Keratinocyte (primary cell): Measurements from ENCODE around the gene SOCS1. TPM values are rescaled to one million over a fixed set of nuclear protein-coding genes. Genes with fewer than 3 reads are reported as not detected.

Experiments used
- DNase-seq: peaks from one replicate; pipeline ENCODE4 v3.0.0-alpha.2; 2011; ENCODE audit warnings: low read depth, missing footprints, low spot score
- FAIRE-seq: peaks from 2 replicates; lab custom pipeline; 2011; peaks lifted over from hg19 to GRCh38; lab: Jason Lieb, UNC
- H2AFZ ChIP-seq: 2 replicates; pipeline ENCODE4 v1.6.0; 2012; ENCODE audit warnings: low read length, control low read depth, inconsistent platforms; ENCODE audit not compliant: control insufficient read depth
- H3K27ac ChIP-seq: 2 replicates; pipeline ENCODE4 v1.5.1; 2011; ENCODE audit warnings: low read length; ENCODE audit not compliant: control insufficient read depth, insufficient read depth
- H3K27me3 ChIP-seq: 3 replicates; pipeline ENCODE4 v1.6.0; 2011; ENCODE audit warnings: low read length; ENCODE audit not compliant: control insufficient read depth, insufficient read depth; ENCODE audit errors: extremely low read depth
- H3K36me3 ChIP-seq, 2 experiments: 2 replicates in 1 of 2; 3 replicates in 1 of 2; pipeline ENCODE4 v1.5.1; 2011; ENCODE audit warnings: low read length in 2 of 2, mild to moderate bottlenecking in 1 of 2; ENCODE audit not compliant: control insufficient read depth in 2 of 2, insufficient read depth in 2 of 2; ENCODE audit errors: extremely low read depth in 1 of 2
- H3K4me1 ChIP-seq: 3 replicates; pipeline ENCODE4 v1.5.1; 2011; ENCODE audit warnings: low read length; ENCODE audit not compliant: control insufficient read depth, insufficient read depth; ENCODE audit errors: extremely low read depth
- H3K4me2 ChIP-seq: 3 replicates; pipeline ENCODE4 v1.6.0; 2011; ENCODE audit warnings: low read depth, low read length; ENCODE audit not compliant: control insufficient read depth, insufficient read depth; ENCODE audit errors: extremely low read depth
- H3K4me3 ChIP-seq, 3 experiments: fragments of 200-600 bp in 1 of 3; sonication (generic) in 1 of 3; 2 replicates in 2 of 3; 3 replicates in 1 of 3; pipeline ENCODE4 v1.5.1; 2011 to 2016; ENCODE audit warnings: low read length in 3 of 3, mild to moderate bottlenecking in 3 of 3, control low read depth in 2 of 3, inconsistent platforms in 1 of 3, low read depth in 1 of 3, mixed read lengths in 1 of 3, mixed run types in 1 of 3, moderate library complexity in 1 of 3; ENCODE audit not compliant: control insufficient read depth in 2 of 3, insufficient read depth in 2 of 3; ENCODE audit errors: extremely low read depth in 1 of 3
- H3K79me2 ChIP-seq: 2 replicates; pipeline ENCODE4 v1.6.0; 2012; ENCODE audit warnings: low read length; ENCODE audit not compliant: control insufficient read depth, insufficient read depth
- H3K9ac ChIP-seq: 3 replicates; pipeline ENCODE4 v1.6.0; 2011; ENCODE audit warnings: low read length; ENCODE audit not compliant: control insufficient read depth, insufficient read depth; ENCODE audit errors: extremely low read depth
- H3K9me1 ChIP-seq: 3 replicates; pipeline ENCODE4 v1.6.0; 2011; ENCODE audit warnings: low read length; ENCODE audit not compliant: control insufficient read depth, insufficient read depth; ENCODE audit errors: extremely low read depth
- H3K9me3 ChIP-seq: 2 replicates; pipeline ENCODE4 v1.5.1; 2012; ENCODE audit warnings: low read depth, low read length; ENCODE audit not compliant: control insufficient read depth
- H4K20me1 ChIP-seq: 3 replicates; pipeline ENCODE4 v1.6.0; 2011; ENCODE audit warnings: low read length; ENCODE audit not compliant: control insufficient read depth, insufficient read depth; ENCODE audit errors: extremely low read depth
- EZH2 ChIP-seq: IDR thresholded peaks from one replicate; pipeline ENCODE4 v1.6.1; 2012; ENCODE audit warnings: inconsistent platforms, mild to moderate bottlenecking, low read length, moderate library complexity
- dilution Hi-C: fragments of 300-500 bp; cut with MboI; formaldehyde crosslinking; loops from one replicate; pipeline ENCODE4 v1.7.0; 2020; ENCODE audit warnings: low sequenced_read_pairs; ENCODE audit not compliant: extremely low pct_ligation_motif_present
- polyA plus RNA-seq, 5 experiments: library from polyadenylated mRNA; depleted of rRNA in 3 of 5; stranded (reverse) in 3 of 5; stranded (forward) in 1 of 5; unstranded in 1 of 5; fragments of >200 nt; gene quantifications; 1 replicate in 1 of 5; 2 replicates in 3 of 5; 3 replicates in 1 of 5; pipeline versions ENCODE4 v1.2.1 to v1.2.3, GENCODE V29; 2011 to 2012; ENCODE audit warnings: missing spikeins in 2 of 5, low read depth in 1 of 5, low replicate concordance in 1 of 5
- TF ChIP-seq, protein P1 (sequence below), 3 experiments: IDR thresholded peaks in 1 of 3; conservative IDR thresholded peaks in 1 of 3; optimal IDR thresholded peaks in 1 of 3; 2 replicates in 2 of 3; 3 replicates in 1 of 3; pipeline versions ENCODE3 to v1.5.1; 2011; ENCODE audit warnings: low read length in 3 of 3, mild to moderate bottlenecking in 3 of 3, moderate library complexity in 2 of 3, control low read depth in 1 of 3, inconsistent platforms in 1 of 3; ENCODE audit not compliant: insufficient read depth in 2 of 3; ENCODE audit errors: extremely low read depth in 1 of 3

SOCS1 gene
- polyA plus RNA-seq, 1 donor (not counting 4 experiments of a cell fraction or from before 2014, with no cell fraction given), result 0.98 TPM

DNA sequence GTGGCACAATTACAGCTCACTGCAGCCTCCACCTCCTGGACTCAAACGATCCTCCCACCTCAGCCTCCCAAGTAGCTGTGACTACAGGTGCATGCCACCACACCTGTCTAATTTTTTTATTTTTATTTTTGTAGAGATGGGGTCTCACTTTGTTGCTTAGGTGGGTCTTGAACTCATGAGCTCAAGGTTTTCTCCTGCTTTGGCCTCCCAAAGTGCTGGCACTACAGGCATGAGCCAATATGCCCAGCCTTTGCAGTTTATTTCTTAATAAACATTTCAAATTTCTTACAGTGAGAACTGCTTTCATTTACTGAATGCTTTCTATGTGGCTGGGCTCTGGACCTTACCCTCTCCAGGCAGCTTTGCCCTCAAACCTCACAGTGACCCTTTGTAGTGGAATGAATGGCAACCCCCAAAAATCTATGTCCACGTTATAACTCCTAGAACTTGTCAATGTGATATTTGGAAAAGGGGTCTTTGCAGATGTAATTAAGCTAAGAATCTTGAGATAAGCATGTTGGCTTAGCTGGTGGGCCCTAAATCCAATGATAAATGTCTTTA, 14.7 kb upstream of the SOCS1 start:
- dilution Hi-C loops, result no loop called here
- FAIRE-seq (no peak), DNase-seq (no peak)
- H3K79me2 ChIP-seq, result no peaks in the 10 kb centered on the region
- H3K9ac ChIP-seq, result no peak overlapping the region
- no peak overlapping the region for H3K27ac ChIP-seq
- no peaks in the 10 kb centered on the region for H3K27me3 ChIP-seq
- no peak for TF ChIP-seq EZH2
- TF ChIP-seq, protein P1, sequence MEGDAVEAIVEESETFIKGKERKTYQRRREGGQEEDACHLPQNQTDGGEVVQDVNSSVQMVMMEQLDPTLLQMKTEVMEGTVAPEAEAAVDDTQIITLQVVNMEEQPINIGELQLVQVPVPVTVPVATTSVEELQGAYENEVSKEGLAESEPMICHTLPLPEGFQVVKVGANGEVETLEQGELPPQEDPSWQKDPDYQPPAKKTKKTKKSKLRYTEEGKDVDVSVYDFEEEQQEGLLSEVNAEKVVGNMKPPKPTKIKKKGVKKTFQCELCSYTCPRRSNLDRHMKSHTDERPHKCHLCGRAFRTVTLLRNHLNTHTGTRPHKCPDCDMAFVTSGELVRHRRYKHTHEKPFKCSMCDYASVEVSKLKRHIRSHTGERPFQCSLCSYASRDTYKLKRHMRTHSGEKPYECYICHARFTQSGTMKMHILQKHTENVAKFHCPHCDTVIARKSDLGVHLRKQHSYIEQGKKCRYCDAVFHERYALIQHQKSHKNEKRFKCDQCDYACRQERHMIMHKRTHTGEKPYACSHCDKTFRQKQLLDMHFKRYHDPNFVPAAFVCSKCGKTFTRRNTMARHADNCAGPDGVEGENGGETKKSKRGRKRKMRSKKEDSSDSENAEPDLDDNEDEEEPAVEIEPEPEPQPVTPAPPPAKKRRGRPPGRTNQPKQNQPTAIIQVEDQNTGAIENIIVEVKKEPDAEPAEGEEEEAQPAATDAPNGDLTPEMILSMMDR (optimal IDR thresholded peaks at IDR 0.05 in 1 of 3, IDR thresholded peaks at IDR 0.05 in 1 of 3, conservative IDR thresholded peaks at IDR 0.05 in 1 of 3; ENCODE audit: extremely low read depth in 1 of 3, insufficient read depth in 2 of 3, low read length in 3 of 3), result no peak
- H3K4me2 ChIP-seq, result no peak overlapping the region
- H3K9me3 ChIP-seq, result no peaks in the 10 kb centered on the region
- no peaks in the 10 kb centered on the region for H4K20me1 ChIP-seq
- no peak overlapping the region for H2AFZ ChIP-seq
- H3K36me3 ChIP-seq, result no peaks in the 10 kb centered on the region
- H3K4me1 ChIP-seq, result peaks cover 5% of the 10 kb centered on the region
- no peaks in the 10 kb centered on the region for H3K9me1 ChIP-seq
- no peak overlapping the region for H3K4me3 ChIP-seq

DNA sequence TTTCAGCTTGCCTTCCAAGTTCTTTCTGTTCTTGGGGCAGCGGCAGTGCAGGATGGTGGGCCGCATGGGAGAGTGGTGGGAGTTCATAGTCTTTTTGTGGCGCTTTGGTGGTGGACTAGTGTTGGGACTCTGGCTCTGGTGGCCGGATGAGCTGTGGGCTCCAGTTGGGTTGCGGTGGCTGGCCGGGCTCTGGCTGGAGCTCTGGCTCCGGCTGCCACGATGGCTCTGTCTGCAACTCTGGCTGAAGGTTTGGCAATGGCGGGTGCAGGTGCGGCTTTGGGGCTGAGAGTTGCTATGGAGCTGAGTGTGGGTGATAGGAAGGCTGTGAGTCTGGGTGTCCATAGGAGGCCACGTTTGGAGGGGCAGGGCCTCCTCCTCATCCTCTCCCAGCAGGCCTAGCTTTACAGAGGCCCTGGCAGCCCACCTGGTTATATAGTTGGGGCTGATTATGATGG, 12.9 kb upstream of the SOCS1 start, which contains the start of gene TNP2:
TSS of gene TNP2 (minus strand) at position 405 of the 455 bp plus-strand sequence. CDS start at position 342, 63 bp downstream.
- Histone ChIP-seq H3K79me2 (no peaks in the 10 kb centered on the region), H3K36me3 (no peaks in the 10 kb centered on the region), H3K9me1 (no peaks in the 10 kb centered on the region), H3K27me3 (no peaks in the 10 kb centered on the region), H4K20me1 (no peaks in the 10 kb centered on the region), H3K9ac (no peak within 1 kb of the TSS), H2AFZ (no peak within 1 kb of the TSS), H3K4me2 (no peak within 1 kb of the TSS), H3K4me3 (no peak within 1 kb of the TSS), H3K27ac (no peak within 1 kb of the TSS), H3K4me1 (peaks cover 5% of the 10 kb centered on the region), H3K9me3 (no peaks in the 10 kb centered on the region)
- dilution Hi-C loops, result no loop called here
- DNase-seq (no peak), FAIRE-seq (no peak)
- TF ChIP-seq EZH2, result no peak
- TF ChIP-seq, protein P1 (optimal IDR thresholded peaks at IDR 0.05 in 1 of 3, IDR thresholded peaks at IDR 0.05 in 1 of 3, conservative IDR thresholded peaks at IDR 0.05 in 1 of 3; ENCODE audit: extremely low read depth in 1 of 3, insufficient read depth in 2 of 3, low read length in 3 of 3), result no peak
